K562 (cell line): ENCODE data around the gene RPL11. TPM values are rescaled to one million over a fixed set of nuclear protein-coding genes. Genes with fewer than 3 reads are reported as not detected.
A peak's percentile ranks its signal among the peaks of the same experiment; 100 is the strongest.

Experiments used
- BCOR ChIP-seq: fragments of 450-650 bp; IDR thresholded peaks from 2 replicates; pipeline ENCODE4 v1.6.1; 2016
- E2F6 ChIP-seq, 2 experiments: IDR thresholded peaks; 2 replicates each; pipeline ENCODE4 v1.6.1; 2011; ENCODE audit warnings: borderline replicate concordance in 1 of 2, control low read depth in 1 of 2, low read depth in 1 of 2, low read length in 1 of 2, mild to moderate bottlenecking in 1 of 2, mixed read lengths in 1 of 2, moderate library complexity in 1 of 2; ENCODE audit not compliant: insufficient read depth in 1 of 2, insufficient read length in 1 of 2, poor library complexity in 1 of 2, severe bottlenecking in 1 of 2; ENCODE audit errors: extremely low read depth in 1 of 2
- ETV6 ChIP-seq, 3 experiments: fragments of 150-350 bp in 1 of 3; sonication (generic) in 1 of 3; formaldehyde crosslinking in 1 of 3; IDR thresholded peaks; 2 replicates each; pipeline versions ENCODE4 v1.6.1 to v1.8.0; 2014 to 2022; ENCODE audit warnings: borderline replicate concordance in 2 of 3, low read depth in 2 of 3, antibody characterized with exemption in 1 of 3, low read length in 1 of 3, mild to moderate bottlenecking in 1 of 3, missing genetic modification reagents in 1 of 3
- HDAC2 ChIP-seq: fragments of 450-650 bp; IDR thresholded peaks from 2 replicates; pipeline ENCODE4 v1.6.1; 2016; ENCODE audit warnings: mild to moderate bottlenecking
- POLR2A ChIP-seq: fragments of 450-650 bp; conservative IDR thresholded peaks from 2 replicates; pipeline ENCODE4 v1.6.1; 2016
- SP1 ChIP-seq: sonication (generic); formaldehyde crosslinking; IDR thresholded peaks from 2 replicates; pipeline ENCODE4 v1.8.1; 2022; ENCODE audit warnings: mild to moderate bottlenecking, missing genetic modification reagents
- THAP7 ChIP-seq: fragments of 250-450 bp; sonication (Bioruptor Pico); IDR thresholded peaks from 2 replicates; pipeline ENCODE4 v1.5.0; 2021
- ZBTB7A ChIP-seq: IDR thresholded peaks from 2 replicates; pipeline ENCODE4 v1.6.1; 2011; ENCODE audit warnings: low read depth, mild to moderate bottlenecking, low read length, moderate library complexity, borderline replicate concordance; ENCODE audit not compliant: control insufficient read depth
- ZNF121 ChIP-seq: sonication (generic); formaldehyde crosslinking; conservative IDR thresholded peaks from 2 replicates; pipeline ENCODE4 v1.8.0; 2022; ENCODE audit warnings: missing genetic modification reagents
- ZNF165 ChIP-seq: fragments of 250-450 bp; sonication (Bioruptor Pico); IDR thresholded peaks from 2 replicates; pipeline ENCODE4 v1.4.0; 2020; ENCODE audit warnings: borderline replicate concordance
- ZNF431 ChIP-seq: sonication (generic); formaldehyde crosslinking; IDR thresholded peaks from 2 replicates; pipeline ENCODE4 v1.8.0; 2022; ENCODE audit warnings: mild to moderate bottlenecking, missing genetic modification reagents
- ZNF589 ChIP-seq: fragments of 200-800 bp; sonication (Bioruptor generic); IDR thresholded peaks from 2 replicates; pipeline ENCODE4 v1.6.1; 2016; ENCODE audit warnings: low read depth, missing genetic modification characterization, missing compliant biosample characterization
- ZNF780A ChIP-seq: fragments of 250-450 bp; sonication (Bioruptor Pico); IDR thresholded peaks from 2 replicates; pipeline ENCODE4 v1.5.0; 2021; ENCODE audit warnings: mild to moderate bottlenecking
- polyA plus RNA-seq, 8 experiments: library from polyadenylated mRNA; depleted of rRNA in 4 of 8; stranded (reverse) in 5 of 8; unstranded in 3 of 8; fragments of >200 nt; fragmentation: Nextera tagmentation in 2 of 8; fragmentation: Illumina TruSeq in 1 of 8; extraction: Ambion mirVana in 2 of 8; extraction: Trizol in 1 of 8; gene quantifications; 2 replicates each; pipeline versions ENCODE4 v1.2.1 to v1.2.3, GENCODE V29; 2011 to 2014; ENCODE audit warnings: inconsistent platforms in 1 of 8, missing spikeins in 1 of 8
- total RNA-seq, 7 experiments: library from RNA; depleted of rRNA in 6 of 7; stranded (reverse); fragments of >200 nt in 6 of 7; fragmentation: Illumina TruSeq in 2 of 7; extraction: Trizol in 2 of 7; gene quantifications; 2 replicates each; pipeline versions ENCODE4 v1.2.1 to v1.2.3, GENCODE V29; 2011 to 2021; ENCODE audit warnings: low replicate concordance in 1 of 7
- TF ChIP-seq, protein P1 (sequence below): fragments of 450-650 bp; IDR thresholded peaks from 2 replicates; pipeline ENCODE4 v1.6.1; 2016; ENCODE audit warnings: antibody characterized with exemption
- TF ChIP-seq, protein P2 (sequence below): fragments of 450-650 bp; formaldehyde crosslinking; IDR thresholded peaks from 2 replicates; pipeline ENCODE4 v1.4.0; 2020; ENCODE audit warnings: mild to moderate bottlenecking, moderate library complexity
- TF ChIP-seq, protein P3 (sequence below), 2 experiments: fragments of 450-650 bp; IDR thresholded peaks; 2 replicates each; pipeline ENCODE4 v1.6.1; 2016

Gene RPL11
- total and polyA plus RNA-seq, 9 of the 15 experiments (the other 6 are each of a cell fraction or from before 2014, with no cell fraction given): 1,781 to 4,526 (median 3,111) TPM

GRCh38 chr1:23742670-23743286, 51.2 kb downstream of the RPL11 start (continued):
- TF ChIP-seq, protein P1, sequence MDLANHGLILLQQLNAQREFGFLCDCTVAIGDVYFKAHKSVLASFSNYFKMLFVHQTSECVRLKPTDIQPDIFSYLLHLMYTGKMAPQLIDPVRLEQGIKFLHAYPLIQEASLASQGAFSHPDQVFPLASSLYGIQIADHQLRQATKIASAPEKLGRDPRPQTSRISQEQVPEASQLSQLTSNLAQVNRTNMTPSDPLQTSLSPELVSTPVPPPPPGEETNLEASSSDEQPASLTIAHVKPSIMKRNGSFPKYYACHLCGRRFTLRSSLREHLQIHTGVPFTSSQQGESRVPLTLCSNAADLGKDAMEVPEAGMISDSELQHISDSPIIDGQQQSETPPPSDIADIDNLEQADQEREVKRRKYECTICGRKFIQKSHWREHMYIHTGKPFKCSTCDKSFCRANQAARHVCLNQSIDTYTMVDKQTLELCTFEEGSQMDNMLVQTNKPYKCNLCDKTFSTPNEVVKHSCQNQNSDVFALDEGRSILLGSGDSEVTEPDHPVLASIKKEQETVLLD: peak; percentile 44; the same call in 1 of the 2 replicates
- TF ChIP-seq HDAC2 (peak; percentile 34), E2F6 (IDR thresholded peaks at IDR 0.05; ENCODE audit: borderline replicate concordance in 1 of 2, extremely low read depth in 1 of 2, insufficient read depth in 1 of 2, insufficient read length in 1 of 2, low read depth in 1 of 2, low read length in 1 of 2, poor library complexity in 1 of 2, severe bottlenecking in 1 of 2) (peak in 1 of 2 experiments; percentile 42), ZNF589 (CRISPR knock-in tag) (0 out of 2 replicates have a peak, but pooled peaks have one; percentile 15), ZNF780A (CRISPR knock-in tag) (no peak), ZNF165 (0 out of 2 replicates have a peak, but pooled peaks have one; percentile 48), BCOR (0 out of 2 replicates have a peak, but pooled peaks have one; percentile 11), ZBTB7A (no peak; the same call in 1 of the 2 replicates), ETV6 (IDR thresholded peaks at IDR 0.05; ENCODE audit: borderline replicate concordance in 1 of 2, low read depth in 2 of 2, low read length in 1 of 2) (0 out of 4 replicates have a peak, but pooled peaks of 1 of the 2 experiments have one; percentile 7), ETV6 (CRISPR knock-in tag; IDR thresholded peaks at IDR 0.05; ENCODE audit: borderline replicate concordance) (peak; percentile 7; the same call in 1 of the 2 replicates), ZNF121 (CRISPR knock-in tag) (0 out of 2 replicates have a peak, but pooled peaks have one; percentile 12), ZNF431 (CRISPR knock-in tag) (peak; percentile 17; the same call in 1 of the 2 replicates), THAP7 (CRISPR knock-in tag) (no peak), POLR2A (no peak; the same call in 1 of the 2 replicates), SP1 (0 out of 2 replicates have a peak, but pooled peaks have one; percentile 16)
- TF ChIP-seq, protein P2, sequence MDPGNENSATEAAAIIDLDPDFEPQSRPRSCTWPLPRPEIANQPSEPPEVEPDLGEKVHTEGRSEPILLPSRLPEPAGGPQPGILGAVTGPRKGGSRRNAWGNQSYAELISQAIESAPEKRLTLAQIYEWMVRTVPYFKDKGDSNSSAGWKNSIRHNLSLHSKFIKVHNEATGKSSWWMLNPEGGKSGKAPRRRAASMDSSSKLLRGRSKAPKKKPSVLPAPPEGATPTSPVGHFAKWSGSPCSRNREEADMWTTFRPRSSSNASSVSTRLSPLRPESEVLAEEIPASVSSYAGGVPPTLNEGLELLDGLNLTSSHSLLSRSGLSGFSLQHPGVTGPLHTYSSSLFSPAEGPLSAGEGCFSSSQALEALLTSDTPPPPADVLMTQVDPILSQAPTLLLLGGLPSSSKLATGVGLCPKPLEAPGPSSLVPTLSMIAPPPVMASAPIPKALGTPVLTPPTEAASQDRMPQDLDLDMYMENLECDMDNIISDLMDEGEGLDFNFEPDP (CRISPR knock-in tag): no peak
- TF ChIP-seq, protein P3, sequence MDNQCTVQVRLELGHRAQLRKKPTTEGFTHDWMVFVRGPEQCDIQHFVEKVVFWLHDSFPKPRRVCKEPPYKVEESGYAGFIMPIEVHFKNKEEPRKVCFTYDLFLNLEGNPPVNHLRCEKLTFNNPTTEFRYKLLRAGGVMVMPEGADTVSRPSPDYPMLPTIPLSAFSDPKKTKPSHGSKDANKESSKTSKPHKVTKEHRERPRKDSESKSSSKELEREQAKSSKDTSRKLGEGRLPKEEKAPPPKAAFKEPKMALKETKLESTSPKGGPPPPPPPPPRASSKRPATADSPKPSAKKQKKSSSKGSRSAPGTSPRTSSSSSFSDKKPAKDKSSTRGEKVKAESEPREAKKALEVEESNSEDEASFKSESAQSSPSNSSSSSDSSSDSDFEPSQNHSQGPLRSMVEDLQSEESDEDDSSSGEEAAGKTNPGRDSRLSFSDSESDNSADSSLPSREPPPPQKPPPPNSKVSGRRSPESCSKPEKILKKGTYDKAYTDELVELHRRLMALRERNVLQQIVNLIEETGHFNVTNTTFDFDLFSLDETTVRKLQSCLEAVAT (IDR thresholded peaks at IDR 0.05): no peak
